A549 treated with AZD2906 at 1 μM for 4 hours (cell line): ENCODE results near the gene CADM2. TPM values are rescaled to one million over a fixed set of nuclear protein-coding genes. Genes with fewer than 3 reads are reported as not detected.

Experiments
- total RNA-seq: library from RNA; stranded (reverse); fragments of 200-300 nt; extraction: Qiagen RNA extraction; gene quantifications from 5 replicates; pipeline ENCODE4 v1.2.3, GENCODE V29; 2022

Gene CADM2
- 0.05 to 0.16 TPM (median 0.13 TPM) in 5 replicates for total RNA-seq

GRCh38 chr3:84958495-84959469, at the start of gene CADM2:
TSS of gene CADM2 (plus strand) at chr3:84958989.

